Spleen (tissue), 11 donors: Measurements from ENCODE around the gene TBC1D21. TPM values are rescaled to one million over a fixed set of nuclear protein-coding genes. Genes with fewer than 3 reads are reported as not detected.

ENCODE experiments used
- DNase-seq: peaks from one replicate; pipeline ENCODE4 v3.0.0-alpha.2; 2020
- H3K27ac ChIP-seq, 8 donors: fragments of 200-600 bp; sonication (generic) in 7 of 8; 1 replicate in 4 of 8; 2 replicates in 4 of 8; pipeline versions ENCODE4 v1.5.0 to v1.8.0; 2016 to 2021; ENCODE audit warnings: inconsistent platforms in 4 of 8, mild to moderate bottlenecking in 4 of 8, moderate library complexity in 1 of 8
- H3K27me3 ChIP-seq, 7 donors: fragments of 200-600 bp; sonication (generic) in 6 of 7; replicated peaks in 1 of 7; 1 replicate in 4 of 7; 2 replicates in 3 of 7; pipeline versions ENCODE4 v1.5.0 to v1.8.0; 2016 to 2021; ENCODE audit warnings: inconsistent platforms in 3 of 7, mild to moderate bottlenecking in 1 of 7
- H3K36me3 ChIP-seq, 6 donors: fragments of 200-600 bp; sonication (generic) in 5 of 6; 1 replicate in 4 of 6; 2 replicates in 2 of 6; pipeline versions ENCODE4 v1.5.0 to v1.8.0; 2016 to 2021; ENCODE audit warnings: inconsistent platforms in 2 of 6
- H3K4me1 ChIP-seq, 6 donors: fragments of 200-600 bp; sonication (generic) in 5 of 6; 1 replicate in 3 of 6; 2 replicates in 3 of 6; pipeline versions ENCODE4 v1.5.0 to v1.8.0; 2016 to 2021; ENCODE audit warnings: inconsistent platforms in 3 of 6
- H3K4me3 ChIP-seq, 8 donors: fragments of 200-600 bp; sonication (generic) in 7 of 8; 1 replicate in 4 of 8; 2 replicates in 4 of 8; pipeline versions ENCODE4 v1.5.0 to v1.8.0; 2016 to 2021; ENCODE audit warnings: inconsistent platforms in 4 of 8, mild to moderate bottlenecking in 4 of 8, moderate library complexity in 2 of 8
- H3K9me3 ChIP-seq, 8 donors: fragments of 200-600 bp; sonication (generic) in 7 of 8; 1 replicate in 4 of 8; 2 replicates in 4 of 8; pipeline versions ENCODE4 v1.5.0 to v1.8.0; 2016 to 2021; ENCODE audit warnings: inconsistent platforms in 4 of 8
- CTCF ChIP-seq, 11 experiments: fragments of 200-600 bp in 7 of 11; fragments of 450-650 bp in 4 of 11; sonication (generic) in 4 of 11; IDR thresholded peaks in 8 of 11; conservative IDR thresholded peaks in 3 of 11; 1 replicate in 7 of 11; 2 replicates in 4 of 11; pipeline versions ENCODE4 v1.4.0 to v1.8.0; 2016 to 2021; ENCODE audit warnings: antibody characterized with exemption in 11 of 11, inconsistent platforms in 4 of 11, mild to moderate bottlenecking in 1 of 11
- POLR2A ChIP-seq, 3 donors: fragments of 450-650 bp; IDR thresholded peaks; one replicate each; pipeline ENCODE4 v1.5.1; 2017; ENCODE audit warnings: antibody characterized with exemption in 3 of 3, mild to moderate bottlenecking in 1 of 3
- POLR2AphosphoS5 ChIP-seq, 3 donors: sonication (generic); formaldehyde crosslinking; IDR thresholded peaks; one replicate each; pipeline ENCODE4 v1.5.1; 2017; ENCODE audit warnings: antibody characterized with exemption in 3 of 3
- WGBS, 5 donors: extraction: QIAGEN DNeasy Blood & Tissue Kit in 3 of 5; methylation state at CpG; one replicate each; pipeline versions ENCODE4 v1.1.5 to v1.1.7; 2013 to 2018; 5-methylcytosine and 5-hydroxymethylcytosine counted together
- intact Hi-C: fragments of 100-400 bp; cut with DNase I; formaldehyde crosslinking; loops from one replicate; pipeline ENCODE4 v1.15.0; 2023; ENCODE audit warnings: low total_unique reads
- polyA plus RNA-seq, 3 donors: library from polyadenylated mRNA; stranded (reverse); fragments of 200-250 nt; gene quantifications; one replicate each; pipeline ENCODE4 v1.2.1, GENCODE V29; 2013
- total RNA-seq, 7 donors: library from RNA; depleted of rRNA in 3 of 7; stranded (reverse); fragments of >200 nt in 3 of 7; fragmentation: NEBNext Ultra II Directional in 4 of 7; extraction: Animal tissue kit (Norgen Biotek cat#: 25700) in 4 of 7; gene quantifications; one replicate each; pipeline versions ENCODE4 v1.1.0 to v1.2.1, GENCODE V29; 2016 to 2021
- donor health status: healthy with polysubstance abuse.
- donor health status: DM: no; HTN: no; CAD: no; lungs with moderate emphysema.
- donor health status: DM: no; HTN: no; CAD: no.
- donor health status: Bipolar disorder and iron deficiency.
- donor health status: healthy.
- donor health status: DM: no; HTN: no; CAD: no.
- donor health status: DM: yes; HTN: yes; CAD: no.

Gene TBC1D21
- total and polyA plus RNA-seq, 10 donors = not detected

GRCh38 chr15:73869216-73869995, 4.0 kb upstream of the TBC1D21 start:
- intact Hi-C loops = no loop called here
- no peaks in the 10 kb centered on the region for H3K9me3 ChIP-seq
- peaks cover 0 to 86% (median 0%) of the 10 kb centered on the region in 7 donors for H3K27me3 ChIP-seq
- no peaks in the 10 kb centered on the region for H3K36me3 ChIP-seq
- 78 to 93% (median 80%) methylated on average over 5 to 6 of the region's 6 CpGs for WGBS, 5 donors
- H3K4me1 ChIP-seq = peaks cover 0 to 9% (median 4%) of the 10 kb centered on the region in 6 donors
- no peak overlapping the region for H3K27ac ChIP-seq
- H3K4me3 ChIP-seq = no peak overlapping the region
- TF ChIP-seq POLR2A (IDR thresholded peaks at IDR 0.05) (no peak), POLR2AphosphoS5 (IDR thresholded peaks at IDR 0.05) (no peak), CTCF (IDR thresholded peaks at IDR 0.05 in 8 of 11, conservative IDR thresholded peaks at IDR 0.05 in 3 of 11) (no peak)
- DNase-seq = no peak

GRCh38 chr15:73870700-73871408, 2.5 kb upstream of the TBC1D21 start:
- H3K9me3 ChIP-seq = no peaks in the 10 kb centered on the region
- H3K36me3 ChIP-seq = no peaks in the 10 kb centered on the region
- DNase-seq = no peak
- no peak overlapping the region for H3K27ac ChIP-seq
- no peak overlapping the region for H3K4me3 ChIP-seq
- WGBS, 5 donors = 36 to 48% (median 41%) methylated on average over 17 of the region's 17 CpGs
- intact Hi-C loops = no loop called here
- peaks cover 0 to 9% (median 4%) of the 10 kb centered on the region in 6 donors for H3K4me1 ChIP-seq
- peaks cover 0 to 88% (median 0%) of the 10 kb centered on the region in 7 donors for H3K27me3 ChIP-seq
- TF ChIP-seq POLR2AphosphoS5 (IDR thresholded peaks at IDR 0.05) = peak in 2 of 3 donors; percentile 16 to 33
- no peak for TF ChIP-seq POLR2A (IDR thresholded peaks at IDR 0.05)

GRCh38 chr15:73872346-73872745, 1.0 kb upstream of the TBC1D21 start:
- H3K4me1 ChIP-seq = peaks cover 0 to 9% (median 4%) of the 10 kb centered on the region in 6 donors
- intact Hi-C loops = no loop called here
- H3K27ac ChIP-seq = no peak overlapping the region
- WGBS, 5 donors = 78 to 89% (median 85%) methylated on average over 5 of the region's 5 CpGs
- no peaks in the 10 kb centered on the region for H3K36me3 ChIP-seq
- peaks cover 0 to 78% (median 0%) of the 10 kb centered on the region in 7 donors for H3K27me3 ChIP-seq
- H3K4me3 ChIP-seq = no peak overlapping the region
- no peak for DNase-seq
- TF ChIP-seq CTCF (IDR thresholded peaks at IDR 0.05 in 8 of 11, conservative IDR thresholded peaks at IDR 0.05 in 3 of 11) (no peak), POLR2AphosphoS5 (IDR thresholded peaks at IDR 0.05) (no peak), POLR2A (IDR thresholded peaks at IDR 0.05) (no peak)
- no peaks in the 10 kb centered on the region for H3K9me3 ChIP-seq

- no peak for TF ChIP-seq POLR2AphosphoS5 (IDR thresholded peaks at IDR 0.05)
- peak; percentile 20 to 78 (median 58) for TF ChIP-seq CTCF (IDR thresholded peaks at IDR 0.05 in 8 of 11, conservative IDR thresholded peaks at IDR 0.05 in 3 of 11)
- H3K4me1 ChIP-seq = peaks cover 0 to 9% (median 4%) of the 10 kb centered on the region in 6 donors
- intact Hi-C loops = no loop called here
- no peak overlapping the region for H3K4me3 ChIP-seq
- no peaks in the 10 kb centered on the region for H3K36me3 ChIP-seq
- H3K27me3 ChIP-seq = peaks cover 0 to 63% (median 0%) of the 10 kb centered on the region in 7 donors
- no peak overlapping the region for H3K27ac ChIP-seq
- DNase-seq = no peak
- 35 to 39% (median 38%) methylated on average over 6 of the region's 6 CpGs for WGBS, 5 donors
- H3K9me3 ChIP-seq = no peaks in the 10 kb centered on the region
Observed at GRCh38 chr15:73873889-73874511, 636 bp downstream of the TBC1D21 start.
